ENCODE data around the gene GABRA5. TPM values are rescaled to one million over a fixed set of nuclear protein-coding genes. Genes with fewer than 3 reads are reported as not detected.

The GABRA5 gene
- total RNA-seq, 1 donor = 0.43 TPM

GRCh38 chr15:26899658-26900057 is 32.8 kb downstream of the GABRA5 start:
- DNase-seq (ENCODE audit: low read depth) = no peak
- no peak overlapping the region for H3K4me3 ChIP-seq (ENCODE audit: low read depth, low read length)
- TF ChIP-seq, protein P1, sequence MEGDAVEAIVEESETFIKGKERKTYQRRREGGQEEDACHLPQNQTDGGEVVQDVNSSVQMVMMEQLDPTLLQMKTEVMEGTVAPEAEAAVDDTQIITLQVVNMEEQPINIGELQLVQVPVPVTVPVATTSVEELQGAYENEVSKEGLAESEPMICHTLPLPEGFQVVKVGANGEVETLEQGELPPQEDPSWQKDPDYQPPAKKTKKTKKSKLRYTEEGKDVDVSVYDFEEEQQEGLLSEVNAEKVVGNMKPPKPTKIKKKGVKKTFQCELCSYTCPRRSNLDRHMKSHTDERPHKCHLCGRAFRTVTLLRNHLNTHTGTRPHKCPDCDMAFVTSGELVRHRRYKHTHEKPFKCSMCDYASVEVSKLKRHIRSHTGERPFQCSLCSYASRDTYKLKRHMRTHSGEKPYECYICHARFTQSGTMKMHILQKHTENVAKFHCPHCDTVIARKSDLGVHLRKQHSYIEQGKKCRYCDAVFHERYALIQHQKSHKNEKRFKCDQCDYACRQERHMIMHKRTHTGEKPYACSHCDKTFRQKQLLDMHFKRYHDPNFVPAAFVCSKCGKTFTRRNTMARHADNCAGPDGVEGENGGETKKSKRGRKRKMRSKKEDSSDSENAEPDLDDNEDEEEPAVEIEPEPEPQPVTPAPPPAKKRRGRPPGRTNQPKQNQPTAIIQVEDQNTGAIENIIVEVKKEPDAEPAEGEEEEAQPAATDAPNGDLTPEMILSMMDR (IDR thresholded peaks at IDR 0.05; ENCODE audit: insufficient read depth, low read depth, low read length) = no peak

DNA sequence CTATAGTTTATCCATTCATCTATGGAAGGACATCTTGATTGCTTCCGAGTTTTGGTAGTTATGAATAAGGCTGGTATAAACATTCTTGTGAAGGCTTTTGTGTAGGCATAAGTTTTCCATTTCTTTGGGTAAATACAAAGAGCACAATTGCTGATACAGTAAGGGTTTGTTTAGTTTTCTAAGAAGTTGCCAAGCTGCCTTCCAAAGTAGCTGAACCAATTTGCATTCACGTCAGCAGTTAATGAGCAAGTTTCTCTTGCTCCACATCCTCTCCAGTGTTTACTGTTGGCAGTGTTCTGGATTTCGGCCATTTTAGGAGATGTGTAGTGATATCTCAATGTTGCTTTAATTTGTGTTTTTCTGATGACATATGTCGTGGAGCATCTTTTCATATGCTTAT is 34.2 kb downstream of the GABRA5 start:
- no peak overlapping the region for H3K4me3 ChIP-seq (ENCODE audit: low read depth, low read length)
- no peak for DNase-seq (ENCODE audit: low read depth)
- TF ChIP-seq, protein P1 (IDR thresholded peaks at IDR 0.05; ENCODE audit: insufficient read depth, low read depth, low read length) = no peak

GRCh38 chr15:26910715-26911114 is 43.9 kb downstream of the GABRA5 start:
- TF ChIP-seq, protein P1 (IDR thresholded peaks at IDR 0.05; ENCODE audit: insufficient read depth, low read depth, low read length) = no peak
- H3K4me3 ChIP-seq (ENCODE audit: low read depth, low read length) = no peak overlapping the region
- no peak for DNase-seq (ENCODE audit: low read depth)

DNA sequence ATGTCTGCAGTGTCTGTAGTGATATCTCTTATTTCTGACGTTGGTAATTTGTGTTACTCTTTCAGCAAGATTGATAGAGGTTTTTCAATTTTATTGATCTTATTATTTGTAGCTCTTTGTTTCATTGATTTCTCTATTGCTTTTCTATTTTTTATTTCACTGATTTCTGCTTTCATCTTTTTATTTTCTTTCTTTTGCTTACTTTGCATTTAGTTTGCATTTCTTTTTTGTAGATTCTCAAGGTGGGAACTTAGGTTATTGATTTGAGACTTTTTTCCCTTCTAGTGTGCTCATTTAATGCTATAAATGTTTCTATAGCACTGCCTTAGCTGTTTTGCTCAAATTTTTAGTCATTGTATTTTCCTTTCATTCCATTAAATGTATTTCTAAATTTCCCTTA is 54.6 kb downstream of the GABRA5 start:
- TF ChIP-seq, protein P1 (IDR thresholded peaks at IDR 0.05; ENCODE audit: insufficient read depth, low read depth, low read length) = no peak
- no peak overlapping the region for H3K4me3 ChIP-seq (ENCODE audit: low read depth, low read length)
- no peak for DNase-seq (ENCODE audit: low read depth)

DNA sequence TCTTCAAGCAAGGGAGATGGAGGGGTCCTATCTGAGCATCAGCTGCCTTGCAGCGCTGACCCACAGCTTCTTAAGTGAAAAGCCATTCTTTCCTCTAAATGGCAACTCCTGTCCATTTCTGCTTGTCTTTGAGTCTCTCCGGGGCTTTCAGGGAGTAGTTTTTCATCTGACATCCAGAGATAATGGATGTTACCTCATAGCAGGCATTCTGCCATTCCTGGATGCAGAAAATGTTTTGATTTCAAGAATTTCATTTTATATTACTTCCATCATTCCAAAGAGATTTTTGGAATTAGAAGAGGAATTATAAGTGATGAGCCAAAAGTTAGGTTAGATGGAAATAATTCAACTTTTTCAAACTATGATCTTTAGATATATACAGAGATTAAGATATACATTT is 59.2 kb downstream of the GABRA5 start:
- DNase-seq (ENCODE audit: low read depth) = no peak
- H3K4me3 ChIP-seq (ENCODE audit: low read depth, low read length) = no peak overlapping the region
- TF ChIP-seq, protein P1 (IDR thresholded peaks at IDR 0.05; ENCODE audit: insufficient read depth, low read depth, low read length) = no peak

DNA sequence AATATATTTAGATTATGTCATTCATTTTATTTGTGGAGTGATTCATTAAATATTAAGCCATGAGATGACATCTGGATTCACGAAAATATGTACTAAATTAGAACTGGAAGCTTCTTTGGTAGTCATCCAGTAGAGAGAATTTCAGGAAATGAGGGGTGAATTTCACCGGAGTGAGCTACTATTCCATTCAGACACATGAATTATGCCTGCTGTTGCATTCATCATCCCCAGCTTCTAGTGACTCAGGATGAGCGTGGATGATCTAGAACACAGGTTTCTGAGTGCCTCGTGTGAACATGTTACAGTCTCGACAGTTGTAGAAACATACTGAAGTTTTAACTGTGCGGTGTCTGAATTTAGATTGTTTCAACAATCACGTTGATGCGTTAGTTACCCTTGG is 61.2 kb downstream of the GABRA5 start:
- DNase-seq (ENCODE audit: low read depth) = no peak
- TF ChIP-seq, protein P1 (IDR thresholded peaks at IDR 0.05; ENCODE audit: insufficient read depth, low read depth, low read length) = no peak
- no peak overlapping the region for H3K4me3 ChIP-seq (ENCODE audit: low read depth, low read length)

DNA sequence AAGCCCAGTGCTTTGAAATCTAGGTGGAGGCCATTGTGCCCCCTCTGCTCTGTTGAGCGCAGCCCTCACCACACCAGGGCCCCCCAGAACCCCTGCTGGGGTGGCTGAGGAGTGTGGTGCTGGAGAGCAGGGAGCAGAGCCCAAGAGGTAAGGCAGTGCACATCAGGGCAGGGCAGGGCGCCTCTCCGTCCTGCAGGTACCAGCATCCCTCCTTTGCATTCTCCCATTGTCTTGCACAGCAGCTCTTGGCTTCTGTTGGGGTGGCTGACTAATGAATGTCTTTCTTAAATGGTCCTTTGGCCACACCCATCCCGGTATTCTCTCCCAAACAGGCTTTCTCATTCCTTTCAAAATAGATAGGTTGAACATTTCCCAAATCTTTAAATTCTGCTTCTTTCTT is 62.7 kb downstream of the GABRA5 start:
- TF ChIP-seq, protein P1 (IDR thresholded peaks at IDR 0.05; ENCODE audit: insufficient read depth, low read depth, low read length) = no peak
- DNase-seq (ENCODE audit: low read depth) = no peak
- H3K4me3 ChIP-seq (ENCODE audit: low read depth, low read length) = no peak overlapping the region

All from fibroblast of villous mesenchyme (primary cell).